ENCODE data around the gene LRRFIP1.
"Not testable (repeated sequence)": the region's sequence is repeated elsewhere in the genome, so short reads cannot be mapped to it uniquely, and the experiment has no call there.

LRRFIP1 gene

GRCh38 chr2:237779521-237779920 lies 152.1 kb downstream of the LRRFIP1 start:
- DNase-seq (ENCODE audit: low read depth), result no peak

DNA sequence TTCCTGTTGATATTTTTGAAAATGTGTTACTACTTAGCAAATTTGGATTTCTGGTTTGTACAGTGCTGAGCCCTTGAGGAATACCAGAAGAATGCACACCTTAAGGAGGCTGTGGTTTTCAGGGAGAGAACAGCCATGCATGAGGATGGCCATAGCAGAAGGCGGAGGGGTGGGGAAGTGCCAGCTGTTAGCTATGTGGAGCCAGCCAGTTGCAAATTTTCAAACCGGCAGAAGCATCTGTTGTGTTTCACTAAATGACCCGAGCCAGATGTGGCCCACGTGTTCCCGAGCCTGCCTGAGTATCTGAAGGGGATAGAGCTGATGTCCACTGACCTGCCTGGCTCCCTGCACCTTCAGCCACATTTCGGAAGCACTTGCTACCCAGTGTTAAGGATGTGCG lies 154.8 kb downstream of the LRRFIP1 start:
- no peak for DNase-seq (ENCODE audit: low read depth)

GRCh38 chr2:237783678-237784077 lies 156.3 kb downstream of the LRRFIP1 start:
- DNase-seq (ENCODE audit: low read depth), result not testable (repeated sequence)

DNA sequence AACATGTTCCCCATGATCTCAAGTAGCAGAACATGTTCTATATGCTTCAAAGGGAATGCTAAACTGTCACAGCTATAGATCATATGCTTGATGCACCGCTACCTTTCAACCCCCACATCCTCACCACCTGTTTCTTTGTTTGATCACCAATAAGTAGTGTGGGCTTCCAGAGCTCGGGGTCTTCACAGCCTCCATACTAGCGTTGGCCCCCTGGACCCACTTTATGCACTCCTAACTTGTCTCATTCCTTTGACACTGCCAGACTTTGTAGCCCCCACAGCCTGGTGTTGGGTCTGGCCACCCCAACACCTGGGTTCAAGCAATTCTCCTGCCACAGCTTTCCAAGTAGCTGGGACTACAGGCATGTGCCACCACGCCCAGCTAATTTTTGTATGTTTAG lies 159.5 kb downstream of the LRRFIP1 start:
- no peak for DNase-seq (ENCODE audit: low read depth)

DNA sequence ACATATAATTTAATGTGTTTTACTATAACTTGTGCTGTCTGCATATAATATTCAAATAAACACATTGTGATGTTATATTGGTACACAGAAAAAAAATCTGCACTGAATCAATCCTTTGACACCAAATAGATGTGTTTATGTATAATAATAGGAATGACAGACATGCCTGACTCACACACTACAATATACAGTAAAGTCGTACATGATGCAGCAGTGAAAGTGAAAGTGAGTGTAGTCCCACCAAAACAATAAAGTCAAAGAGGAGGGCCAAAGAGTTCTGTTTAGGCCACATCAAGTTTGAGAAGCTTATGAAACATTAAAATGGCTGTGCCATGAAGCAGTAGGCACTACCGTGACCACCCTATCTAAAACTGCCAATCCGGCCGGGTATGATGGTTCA lies 163.0 kb downstream of the LRRFIP1 start:
- no peak for DNase-seq (ENCODE audit: low read depth)

- DNase-seq (ENCODE audit: low read depth), result no peak
These were observed 164.8 kb downstream of the LRRFIP1 start for GRCh38 chr2:237791977-237792727.

GRCh38 chr2:237797253-237797652 lies 169.9 kb downstream of the LRRFIP1 start:
- no peak for DNase-seq (ENCODE audit: low read depth)

- no peak for DNase-seq (ENCODE audit: low read depth)
These were observed 171.1 kb downstream of the LRRFIP1 start, which contains the start of gene RBM44 for GRCh38 chr2:237798236-237799059. Gene RBM44 (plus strand): TSS chr2:237798779. CDS start chr2:237813610, 14,831 bp downstream.

- no peak for DNase-seq (ENCODE audit: low read depth)
These were observed 171.7 kb downstream of the LRRFIP1 start for GRCh38 chr2:237799060-237799428.

- DNase-seq (ENCODE audit: low read depth), result no peak
These were observed 174.1 kb downstream of the LRRFIP1 start for GRCh38 chr2:237801466-237801865.

GRCh38 chr2:237806334-237806733 lies 178.9 kb downstream of the LRRFIP1 start:
- DNase-seq (ENCODE audit: low read depth), result peak; percentile 44

GRCh38 chr2:237815637-237816036 lies 188.2 kb downstream of the LRRFIP1 start:
- no peak for DNase-seq (ENCODE audit: low read depth)

DNA sequence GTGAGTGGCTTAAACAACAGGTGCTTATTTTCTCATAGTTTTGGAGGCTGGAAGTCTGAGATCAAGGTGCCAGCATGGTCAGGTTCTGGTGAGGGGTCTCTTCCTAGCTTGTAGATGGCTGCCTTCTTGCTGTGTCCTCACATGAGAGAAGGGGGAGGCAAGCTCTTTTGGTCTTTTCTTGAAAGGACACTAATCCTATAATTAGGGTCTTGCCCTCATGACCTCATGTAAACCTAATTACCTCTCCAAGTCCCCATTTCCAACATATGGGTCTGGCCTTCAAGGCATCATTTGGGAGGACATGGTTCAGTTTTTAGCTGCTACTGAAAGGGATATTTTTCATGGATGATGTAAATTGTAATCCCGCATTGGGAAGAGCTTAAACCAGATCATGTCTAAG lies 189.1 kb downstream of the LRRFIP1 start:
- DNase-seq (ENCODE audit: low read depth), result no peak

DNA sequence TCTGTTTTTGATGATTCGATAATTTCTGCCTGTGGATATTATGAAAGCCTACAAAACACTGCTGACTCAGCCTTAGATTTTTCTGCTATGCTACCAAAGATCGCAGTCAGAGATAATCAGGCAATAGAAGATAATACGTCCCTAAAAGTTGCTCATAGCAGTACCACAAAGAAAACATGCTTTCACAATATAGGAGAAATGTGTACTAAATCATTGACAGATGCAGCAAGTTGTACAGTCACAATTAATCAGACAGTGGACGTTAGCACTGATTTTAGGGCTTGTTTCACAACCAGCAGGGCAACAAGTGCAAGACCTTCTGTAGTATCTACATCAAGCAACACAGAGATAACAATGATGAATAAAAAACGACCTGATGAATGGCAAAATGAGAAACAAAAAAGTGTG lies 190.7 kb downstream of the LRRFIP1 start:
- DNase-seq (ENCODE audit: low read depth), result peak; percentile 48

GRCh38 chr2:237819231-237819630 lies 191.8 kb downstream of the LRRFIP1 start:
- DNase-seq (ENCODE audit: low read depth), result no peak

GRCh38 chr2:237820421-237820820 lies 193.0 kb downstream of the LRRFIP1 start:
- DNase-seq (ENCODE audit: low read depth), result no peak

DNA sequence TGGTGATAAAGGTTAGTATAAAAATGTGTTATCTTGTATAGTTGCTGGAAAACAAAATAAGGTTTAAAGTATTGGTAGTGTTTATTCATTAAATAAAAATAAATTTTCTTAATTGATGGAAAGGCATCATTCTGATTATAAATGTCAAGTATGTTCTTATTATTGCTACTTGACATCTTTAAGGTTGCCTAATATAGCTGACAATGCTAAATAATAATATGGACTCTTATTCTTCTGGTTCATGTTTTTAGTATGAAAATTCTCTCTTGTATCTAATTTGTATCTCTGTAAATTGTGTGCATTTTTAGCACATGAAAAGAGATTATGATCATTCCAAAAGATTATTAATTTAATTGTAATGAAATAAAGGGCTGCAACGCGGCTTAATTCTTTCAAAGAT lies 196.2 kb downstream of the LRRFIP1 start:
- DNase-seq (ENCODE audit: low read depth), result no peak

DNA sequence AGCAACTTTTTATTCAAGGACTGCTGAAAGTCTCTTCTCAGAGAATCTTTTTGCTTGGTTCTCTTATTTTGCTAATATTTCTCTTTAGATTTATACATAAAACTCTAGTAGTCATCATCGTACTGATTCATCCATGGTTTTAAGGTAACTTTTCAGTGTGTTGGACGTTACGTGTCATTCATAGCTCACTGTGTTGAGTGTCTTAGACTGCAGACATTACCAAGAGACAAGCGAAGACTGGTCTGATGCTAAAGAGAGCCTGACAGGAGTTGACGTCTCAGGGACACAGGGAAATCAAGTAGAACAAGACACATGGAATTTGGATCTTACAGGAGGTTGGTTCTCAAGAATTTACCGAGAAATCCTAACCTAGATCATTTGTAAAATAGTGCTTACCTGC lies 196.7 kb downstream of the LRRFIP1 start:
- no peak for DNase-seq (ENCODE audit: low read depth)

- DNase-seq (ENCODE audit: low read depth), result no peak
These were observed 200.1 kb downstream of the LRRFIP1 start for GRCh38 chr2:237827421-237827987.

Measured in stromal cell of bone marrow (primary cell).